ENCODE results near the gene C11orf68. TPM values are rescaled to one million over a fixed set of nuclear protein-coding genes. Genes with fewer than 3 reads are reported as not detected.

C11orf68 gene
- total RNA-seq, 2 experiments from 2014 or later: 10.7 to 28.1 TPM

DNA sequence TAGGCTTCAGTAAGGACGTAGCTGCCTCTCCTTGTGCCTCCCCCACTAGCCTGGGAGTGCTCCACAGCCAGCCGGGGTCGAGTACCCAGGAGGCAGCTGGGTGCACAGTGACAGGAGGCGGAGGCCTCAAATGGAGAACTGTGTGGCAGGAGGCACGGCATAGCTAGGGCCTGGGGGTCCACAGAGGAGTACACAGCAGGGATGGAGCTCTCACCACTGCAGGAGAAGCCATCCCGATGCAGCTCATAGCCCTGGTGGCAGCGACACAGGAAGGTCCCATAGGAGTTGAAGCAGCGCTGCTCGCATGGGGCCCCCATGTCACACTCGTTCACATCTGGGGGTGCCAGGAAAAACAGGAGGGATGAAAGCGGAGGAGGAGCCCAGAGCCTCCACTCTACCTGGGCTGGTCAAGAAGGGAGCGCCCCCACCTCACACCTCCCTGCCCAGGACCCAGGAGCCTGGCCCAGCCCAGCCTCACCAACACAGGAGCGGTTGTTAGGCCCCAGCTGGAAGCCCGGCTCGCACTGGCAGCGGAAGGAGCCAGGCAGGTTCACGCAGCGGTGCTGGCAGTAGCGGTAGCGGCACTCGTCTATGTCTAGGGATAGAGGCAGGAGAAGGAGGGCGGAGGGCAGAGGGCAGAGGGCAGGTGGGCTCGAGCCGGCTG, 49.1 kb downstream of the C11orf68 start:
- H4K20me1 ChIP-seq (ENCODE audit: insufficient read depth, low read length): no peaks in the 10 kb centered on the region
- no peak overlapping the region for H3K27ac ChIP-seq (ENCODE audit: low read depth, low read length, poor library complexity, severe bottlenecking)
- no peak overlapping the region for H2AFZ ChIP-seq (ENCODE audit: low read length)
- ChIA-PET CTCF (ENCODE audit: unreplicated experiment) (interaction anchor here (0.6 to 1.3 kb wide), 2 partner anchors 10 to 278 kb away, joined by 4 to 8 read pairs; partner anchors contain the start of gene MUS81), POLR2A (interaction anchor here (0.8 to 1.4 kb wide), 2 partner anchors 19 to 20 kb away, joined by 3 to 7 read pairs; partner anchors contain the start of genes CCDC85B and FIBP)
- intact Hi-C loops (cut with micrococcal nuclease; ENCODE audit: unreplicated experiment): no loop called here
- no peak for TF ChIP-seq EZH2phosphoT487 (IDR thresholded peaks at IDR 0.05; ENCODE audit: borderline replicate concordance, low read depth, low read length)
- TF ChIP-seq CTCF (conservative IDR thresholded peaks at IDR 0.05; ENCODE audit: low read length): no peak
- no TSS peak for BruUV-seq (replicated peaks)
- no peaks in the 10 kb centered on the region for H3K9me3 ChIP-seq (ENCODE audit: low read length)
- H3K4me2 ChIP-seq (ENCODE audit: low read length): no peak overlapping the region
- no peaks in the 10 kb centered on the region for H3K9me2 ChIP-seq (ENCODE audit: insufficient read depth, low read length)
- DNase-seq (ENCODE audit: low spot score): no peak
- H3K4me1 ChIP-seq (ENCODE audit: insufficient read depth, low read length, poor library complexity, severe bottlenecking): peaks cover 35% of the 10 kb centered on the region
- H3K79me2 ChIP-seq (ENCODE audit: insufficient read depth, low read depth, low read length): no peaks in the 10 kb centered on the region
- no peak overlapping the region for H3K4me3 ChIP-seq (ENCODE audit: low read depth, low read length, poor library complexity, severe bottlenecking)
- H3K36me3 ChIP-seq (ENCODE audit: insufficient read depth, low read length): peaks cover 26% of the 10 kb centered on the region

DNA sequence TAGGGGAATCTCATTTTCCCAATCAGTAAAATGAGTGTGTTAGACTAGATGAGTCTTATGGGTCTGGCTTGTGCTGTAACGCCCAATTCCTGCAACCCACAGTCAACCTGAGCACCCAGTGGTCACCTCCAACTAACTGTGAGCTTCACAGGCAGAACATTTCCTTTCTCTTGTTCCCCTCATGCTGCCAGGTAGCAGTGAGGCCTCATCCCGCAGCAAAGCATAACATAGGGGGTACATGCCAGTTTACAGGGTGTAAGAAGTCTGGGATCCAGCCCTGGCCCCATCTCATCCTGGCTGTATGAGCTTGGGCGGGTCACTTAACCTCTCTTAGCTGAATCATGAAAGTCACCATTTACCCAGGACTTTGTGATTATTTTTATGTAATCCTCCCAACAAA, 50.0 kb downstream of the C11orf68 start:
- Histone ChIP-seq H3K4me3 (ENCODE audit: low read depth, low read length, poor library complexity, severe bottlenecking) (no peak overlapping the region), H4K20me1 (ENCODE audit: insufficient read depth, low read length) (no peaks in the 10 kb centered on the region), H3K4me1 (ENCODE audit: insufficient read depth, low read length, poor library complexity, severe bottlenecking) (peaks cover 30% of the 10 kb centered on the region), H3K9me2 (ENCODE audit: insufficient read depth, low read length) (no peaks in the 10 kb centered on the region), H3K9me3 (ENCODE audit: low read length) (no peaks in the 10 kb centered on the region), H3K36me3 (ENCODE audit: insufficient read depth, low read length) (peaks cover 35% of the 10 kb centered on the region), H3K4me2 (ENCODE audit: low read length) (no peak overlapping the region), H3K27ac (ENCODE audit: low read depth, low read length, poor library complexity, severe bottlenecking) (no peak overlapping the region), H3K79me2 (ENCODE audit: insufficient read depth, low read depth, low read length) (no peaks in the 10 kb centered on the region), H2AFZ (ENCODE audit: low read length) (no peak overlapping the region)
- no peak for TF ChIP-seq EZH2phosphoT487 (IDR thresholded peaks at IDR 0.05; ENCODE audit: borderline replicate concordance, low read depth, low read length)
- TF ChIP-seq CTCF (conservative IDR thresholded peaks at IDR 0.05; ENCODE audit: low read length): no peak
- DNase-seq (ENCODE audit: low spot score): no peak
- TSS peak; percentile 27 for BruUV-seq (replicated peaks)
- POLR2A ChIA-PET: interaction anchor here (0.6 to 1.4 kb wide), 2 partner anchors 20 to 46 kb away, joined by 3 to 7 read pairs; partner anchors contain the start of gene FIBP
- intact Hi-C loops (cut with micrococcal nuclease; ENCODE audit: unreplicated experiment): no loop called here
- CTCF ChIA-PET (ENCODE audit: unreplicated experiment): no interaction called here

- intact Hi-C loops (cut with micrococcal nuclease; ENCODE audit: unreplicated experiment): no loop called here
- no peak for TF ChIP-seq CTCF (conservative IDR thresholded peaks at IDR 0.05; ENCODE audit: low read length)
- TF ChIP-seq EZH2phosphoT487 (IDR thresholded peaks at IDR 0.05; ENCODE audit: borderline replicate concordance, low read depth, low read length): no peak
- no peak overlapping the region for H2AFZ ChIP-seq (ENCODE audit: low read length)
These were observed 50.7 kb downstream of the C11orf68 start for GRCh38 chr11:65868076-65868667.

More at GRCh38 chr11:65868076-65868667, 50.7 kb downstream of the C11orf68 start:
- Histone ChIP-seq H3K4me3 (ENCODE audit: low read depth, low read length, poor library complexity, severe bottlenecking) (no peak overlapping the region), H3K4me1 (ENCODE audit: insufficient read depth, low read length, poor library complexity, severe bottlenecking) (peaks cover 25% of the 10 kb centered on the region), H4K20me1 (ENCODE audit: insufficient read depth, low read length) (no peaks in the 10 kb centered on the region), H3K4me2 (ENCODE audit: low read length) (no peak overlapping the region), H3K79me2 (ENCODE audit: insufficient read depth, low read depth, low read length) (no peaks in the 10 kb centered on the region), H3K9me2 (ENCODE audit: insufficient read depth, low read length) (no peaks in the 10 kb centered on the region), H3K36me3 (ENCODE audit: insufficient read depth, low read length) (peaks cover 42% of the 10 kb centered on the region), H3K9me3 (ENCODE audit: low read length) (no peaks in the 10 kb centered on the region), H3K27ac (ENCODE audit: low read depth, low read length, poor library complexity, severe bottlenecking) (no peak overlapping the region)
- DNase-seq (ENCODE audit: low spot score): no peak
- CTCF ChIA-PET (ENCODE audit: unreplicated experiment): no interaction called here
- no TSS peak for BruUV-seq (replicated peaks)
- POLR2A ChIA-PET: interaction anchor here (0.6 to 1.4 kb wide), 2 partner anchors 21 to 45 kb away, joined by 3 to 7 read pairs; partner anchors contain the start of gene FIBP
